Measurements from ENCODE around the gene CHD6.

- TF ChIP-seq SNRNP70 (IDR thresholded peaks at IDR 0.05; ENCODE audit: low read depth, low read length) (no peak), POLR2AphosphoS5 (IDR thresholded peaks at IDR 0.05; ENCODE audit: low read depth, low read length) (no peak), NR2C2 (CRISPR knock-in tag; IDR thresholded peaks at IDR 0.05; ENCODE audit: borderline replicate concordance) (no peak), PAX8 (CRISPR knock-in tag; IDR thresholded peaks at IDR 0.05; ENCODE audit: borderline replicate concordance) (no peak), JUN (CRISPR knock-in tag; IDR thresholded peaks at IDR 0.05) (no peak), CBX1 (IDR thresholded peaks at IDR 0.05; ENCODE audit: low read depth) (no peak), POLR2A (IDR thresholded peaks at IDR 0.05; ENCODE audit: insufficient read depth in 1 of 2, low read depth in 2 of 2, low read length in 2 of 2) (no peak), CTCF (CRISPR knock-in tag; IDR thresholded peaks at IDR 0.05) (no peak), SRF (IDR thresholded peaks at IDR 0.05; ENCODE audit: low read depth, low read length) (no peak), EHMT2 (IDR thresholded peaks at IDR 0.05; ENCODE audit: borderline replicate concordance, low read depth, low read length) (no peak), IRF2 (CRISPR knock-in tag; IDR thresholded peaks at IDR 0.05) (no peak), AKNA (CRISPR knock-in tag; IDR thresholded peaks at IDR 0.05; ENCODE audit: borderline replicate concordance) (no peak), CREB1 (IDR thresholded peaks at IDR 0.05) (no peak), CREB1 (CRISPR knock-in tag; IDR thresholded peaks at IDR 0.05) (no peak)
Measured at GRCh38 chr20:41598719-41599118, 19.5 kb downstream of the CHD6 start.

Data from HepG2 (cell line).